Hematopoietic multipotent progenitor cell treated with erythropoietin and hydrocortisone succinate and interleukin-3 and kit ligand, for 6 days (in vitro differentiated cells): ENCODE data around the gene PLET1.

Source experiments
- DNase-seq: peaks from one replicate; pipeline ENCODE4 v3.0.0-alpha.2; 2015

Gene PLET1

GRCh38 chr11:112235750-112236390, 24.8 kb downstream of the PLET1 start:
- no peak for DNase-seq

- no peak for DNase-seq
Measured at GRCh38 chr11:112231952-112232351, 28.7 kb downstream of the PLET1 start.

DNA sequence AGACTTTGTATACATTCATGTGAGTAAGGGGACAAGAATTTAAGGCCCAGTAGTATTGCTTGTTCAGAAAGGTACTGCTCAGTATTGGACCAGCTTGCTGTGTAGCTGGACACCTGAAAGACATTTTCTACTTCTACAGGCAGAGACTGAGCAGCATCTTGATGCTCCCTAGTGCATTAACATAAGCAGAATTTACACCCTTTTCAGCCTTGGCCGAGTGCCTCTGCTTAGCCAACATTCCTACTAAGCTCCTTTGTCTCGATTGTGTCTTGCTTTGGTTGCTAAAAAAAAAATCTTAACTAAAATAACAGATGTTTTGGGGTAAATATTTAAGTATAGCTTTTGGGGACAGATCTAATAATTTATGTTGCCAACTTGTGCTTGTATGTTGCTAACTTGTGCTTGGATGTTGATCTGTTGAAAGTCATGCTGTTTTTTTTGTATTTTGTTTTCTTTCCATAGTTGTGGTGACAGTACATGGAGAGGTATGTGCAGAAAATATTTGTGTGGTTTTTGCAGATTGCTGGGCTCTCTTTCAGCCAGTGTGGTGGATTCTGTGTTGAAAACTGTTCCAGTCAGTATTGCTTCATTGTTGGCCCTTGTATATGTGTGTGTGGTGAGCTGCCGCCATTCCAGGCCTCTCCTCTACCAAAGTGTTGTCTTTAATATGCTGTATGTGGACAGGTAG, 30.8 kb downstream of the PLET1 start:
- no peak for DNase-seq

DNA sequence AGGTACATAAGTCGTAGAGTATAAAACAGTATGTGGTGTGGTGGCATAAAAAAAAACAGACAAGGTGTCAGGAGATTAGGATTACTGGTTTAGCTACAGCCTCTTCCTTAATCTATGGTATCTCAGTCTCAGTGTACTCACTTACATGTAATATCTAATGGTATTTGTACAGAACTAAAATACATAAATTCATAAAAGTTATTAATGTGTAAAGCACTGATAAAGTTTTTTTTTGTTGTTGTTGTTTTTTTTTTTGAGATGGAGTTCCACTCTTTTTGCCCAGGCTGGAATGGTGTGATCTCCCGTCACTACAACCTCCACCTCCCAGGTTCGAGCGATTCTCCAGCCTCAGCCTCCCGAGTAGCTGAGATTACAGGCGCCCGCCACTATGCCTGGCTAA, 31.5 kb downstream of the PLET1 start:
- DNase-seq, result no peak

DNA sequence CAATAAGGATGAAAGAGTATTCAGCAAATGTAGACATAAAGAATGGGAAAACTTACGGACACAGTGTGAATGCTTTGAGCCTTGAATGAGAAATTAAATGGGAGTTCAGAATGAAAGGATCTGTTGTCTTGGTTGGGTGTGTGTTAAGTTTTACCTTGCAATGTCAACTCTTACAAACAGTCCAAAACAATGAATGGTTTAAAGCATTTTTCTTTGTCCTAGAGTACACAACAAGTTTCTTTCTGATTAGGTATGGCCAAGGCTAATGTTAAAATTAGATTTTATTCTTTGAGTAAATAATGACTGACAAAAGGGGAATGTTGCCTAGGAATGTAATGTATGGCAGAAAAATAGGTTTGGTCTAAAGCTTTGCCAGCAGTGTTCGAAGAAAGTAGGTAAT, 32.0 kb downstream of the PLET1 start:
- DNase-seq, result no peak

DNA sequence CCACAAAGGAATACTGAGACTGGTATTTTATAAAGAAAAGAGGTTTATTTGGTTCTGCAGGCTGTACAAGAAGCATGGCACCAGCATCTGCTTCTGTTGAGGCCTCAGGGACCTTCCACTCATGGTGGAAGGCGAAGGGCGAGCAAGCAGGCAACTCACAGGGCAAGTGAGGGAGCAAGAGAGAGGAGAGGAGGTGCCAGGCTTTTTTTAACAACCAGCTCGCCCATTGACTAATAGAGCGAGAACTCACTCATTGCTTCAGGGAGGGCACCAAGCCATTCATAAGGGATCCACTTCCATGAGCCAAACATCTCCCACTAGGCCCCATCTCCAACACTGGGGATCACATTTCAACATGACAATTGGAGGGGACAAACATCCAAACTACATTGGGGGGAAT, 33.2 kb downstream of the PLET1 start:
- DNase-seq, result no peak

DNA sequence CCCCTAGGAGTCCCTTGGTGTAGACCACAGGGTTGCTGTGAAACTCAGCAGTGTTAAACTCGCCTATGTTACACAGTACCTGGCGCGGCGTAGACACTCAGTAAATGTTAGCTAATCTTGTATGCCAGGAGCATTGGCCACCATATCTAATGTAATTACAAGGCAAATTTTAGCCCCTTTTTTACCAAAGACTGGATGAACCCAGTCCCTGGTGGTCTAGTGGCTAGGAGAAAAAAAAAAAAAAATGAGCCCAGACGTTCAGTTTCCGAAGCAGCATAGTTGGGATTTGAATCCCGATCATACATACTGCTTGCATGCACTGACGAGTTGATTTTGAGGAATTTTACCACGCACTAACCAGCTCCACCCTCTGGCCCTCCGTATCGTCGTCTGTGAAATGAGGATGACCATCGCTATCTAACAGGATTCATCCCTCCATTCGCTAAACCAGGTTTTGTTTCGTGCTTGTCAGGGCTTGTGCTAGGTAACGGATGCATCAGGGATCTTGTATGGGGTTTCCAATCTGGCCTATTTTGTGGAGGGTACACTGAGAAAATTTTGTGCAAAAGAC, 33.7 kb downstream of the PLET1 start:
- DNase-seq, result peak; percentile 35

DNA sequence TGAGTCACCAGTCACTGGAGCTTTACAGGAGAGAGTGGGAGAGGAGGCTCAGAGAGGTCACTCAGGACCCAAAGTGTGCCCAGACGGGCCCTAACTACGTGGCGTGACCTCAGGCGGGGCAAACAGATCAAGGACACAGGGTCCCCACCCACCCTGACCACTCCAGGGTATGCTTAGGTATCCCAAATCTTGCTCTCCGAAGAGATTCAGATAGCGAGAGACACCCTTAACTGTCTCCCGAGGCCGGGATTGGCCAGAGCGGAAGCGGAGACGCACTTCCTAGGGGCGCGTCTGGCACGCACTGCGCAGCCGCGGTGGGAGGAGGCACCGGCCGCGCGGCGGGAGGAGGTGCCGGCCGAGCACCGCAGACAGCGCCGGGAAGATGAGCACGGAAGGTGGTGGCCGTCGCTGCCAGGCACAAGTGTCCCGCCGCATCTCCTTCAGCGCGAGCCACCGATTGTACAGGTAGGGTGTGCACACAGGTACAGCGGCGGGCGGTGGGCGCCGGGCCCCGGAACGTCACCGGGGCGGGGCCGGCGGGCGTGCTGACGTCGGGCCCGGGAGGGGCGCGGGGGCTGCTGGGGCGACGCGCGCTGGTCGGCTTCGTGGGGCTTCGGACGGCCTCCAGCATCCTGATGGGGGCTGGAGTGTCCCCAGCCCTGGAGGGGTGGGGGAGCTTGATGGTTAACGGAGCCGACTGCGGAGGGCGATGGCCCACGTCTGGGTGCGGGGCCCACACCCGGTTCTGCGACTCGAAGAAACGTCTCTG, 34.4 kb downstream of the PLET1 start, which contains the start of gene PTS:
PTS (plus strand) TSS at position 367 of the 769 bp plus-strand sequence; CDS start at position 383, 16 bp downstream.
- DNase-seq, result peak; percentile 95

DNA sequence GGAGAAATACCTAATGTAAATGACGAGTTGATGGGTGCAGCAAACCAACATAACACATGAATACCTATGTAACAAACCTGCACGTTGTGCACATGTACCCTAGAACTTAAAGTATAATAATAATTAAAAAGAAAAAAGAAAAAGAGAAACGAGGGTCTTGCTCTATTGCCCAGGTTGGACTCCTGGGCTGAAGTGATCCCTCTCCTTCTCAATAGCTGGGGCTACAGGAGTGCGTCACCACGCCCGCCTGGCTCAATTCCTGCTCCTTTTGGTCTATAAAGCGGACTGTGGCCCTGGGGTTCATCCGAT, 35.0 kb downstream of the PLET1 start:
- DNase-seq, result no peak

GRCh38 chr11:112223754-112224532, 36.7 kb downstream of the PLET1 start:
- no peak for DNase-seq

DNA sequence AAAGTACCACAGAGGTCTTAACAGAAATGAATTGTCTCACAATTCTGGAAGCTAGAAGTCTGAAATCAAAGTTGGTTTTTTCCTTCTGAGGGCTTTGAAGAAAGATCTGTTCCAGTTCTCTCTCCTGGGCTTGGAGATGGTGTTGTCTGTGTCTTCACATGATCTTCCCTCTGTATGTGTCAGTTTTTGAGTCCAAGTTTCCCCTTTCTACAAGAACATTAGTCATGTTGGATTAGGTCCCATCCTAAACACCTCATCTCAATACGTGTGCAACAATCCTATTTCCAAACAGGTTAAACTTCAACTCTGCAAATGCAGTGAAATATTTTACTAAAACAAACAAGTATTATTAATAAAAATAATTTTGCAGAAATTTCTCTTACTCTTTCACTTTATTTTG, 37.5 kb downstream of the PLET1 start:
- DNase-seq, result no peak

- no peak for DNase-seq
Measured at GRCh38 chr11:112222303-112222702, 38.4 kb downstream of the PLET1 start.

DNA sequence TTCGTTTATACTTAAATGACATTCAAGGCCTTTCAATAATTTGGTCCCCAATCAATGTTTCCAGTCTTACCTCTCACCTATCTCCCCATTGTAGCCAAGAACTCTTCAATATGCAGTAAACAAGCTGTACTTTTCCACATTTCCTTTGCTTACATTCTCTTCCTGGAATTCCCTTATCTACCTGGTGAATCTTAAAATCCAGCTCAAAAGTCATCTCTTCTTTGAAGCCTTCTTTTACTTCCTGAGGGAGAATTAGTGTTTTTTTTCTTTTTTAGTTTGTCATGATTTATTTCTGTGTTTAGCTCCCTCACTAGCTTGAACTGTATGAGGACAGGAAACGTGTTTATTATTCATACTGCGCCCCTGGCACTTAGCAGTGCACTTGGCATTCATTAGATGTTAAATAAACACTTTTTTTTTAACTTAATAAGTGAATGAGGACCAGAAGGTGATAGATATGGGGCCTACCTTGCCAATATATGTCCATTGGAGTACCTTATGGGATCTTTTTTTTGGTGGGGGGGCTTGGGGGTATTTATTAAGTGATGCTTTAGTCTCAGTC, 39.3 kb downstream of the PLET1 start:
- no peak for DNase-seq

GRCh38 chr11:112219476-112220232, 41.0 kb downstream of the PLET1 start:
- DNase-seq, result peak; percentile 91

GRCh38 chr11:112216561-112217105, 44.0 kb downstream of the PLET1 start:
- DNase-seq, result no peak

- DNase-seq, result no peak
Measured at GRCh38 chr11:112215621-112216020, 45.0 kb downstream of the PLET1 start.

DNA sequence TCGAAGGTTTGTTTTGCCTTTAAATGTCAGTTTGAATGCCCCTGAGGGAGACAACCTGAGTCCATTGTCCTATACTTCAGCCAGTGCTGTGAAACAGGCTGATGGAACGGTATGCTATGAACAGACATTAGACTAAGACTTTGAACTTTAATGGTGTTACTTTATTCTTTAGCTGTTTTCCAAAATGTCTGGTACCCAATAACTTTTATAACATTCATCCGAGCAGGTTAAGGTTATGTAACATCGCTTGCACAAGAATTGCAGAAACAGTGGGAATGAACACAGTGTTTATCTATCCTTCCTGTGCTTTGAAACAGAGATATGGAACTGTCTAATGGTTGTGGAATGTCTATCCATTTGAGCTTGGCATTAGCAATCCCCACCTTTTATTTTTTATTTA, 46.9 kb downstream of the PLET1 start:
- DNase-seq, result no peak

GRCh38 chr11:112212710-112213109, 48.0 kb downstream of the PLET1 start:
- peak; percentile 14 for DNase-seq

- no peak for DNase-seq
Measured at GRCh38 chr11:112212290-112212689, 48.4 kb downstream of the PLET1 start.

DNA sequence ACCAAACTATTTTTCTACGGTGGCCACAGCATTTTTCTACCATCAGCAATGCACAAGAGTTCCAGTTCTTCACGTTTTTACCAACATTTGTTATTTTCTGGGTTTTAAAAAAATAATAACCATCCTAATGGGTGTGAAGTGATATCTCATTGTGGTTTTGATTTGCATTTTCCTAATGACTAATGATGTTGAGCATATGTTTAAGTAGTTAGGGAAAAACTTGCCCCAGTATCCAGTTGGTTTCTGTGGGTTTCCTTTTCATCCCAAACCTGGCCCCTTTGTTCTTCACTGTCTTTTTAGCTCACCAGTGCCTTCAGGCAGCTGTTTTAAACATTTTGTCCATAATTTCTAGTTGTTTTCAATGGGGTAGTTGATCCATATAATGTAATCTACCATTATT, 49.1 kb downstream of the PLET1 start:
- no peak for DNase-seq

GRCh38 chr11:112210890-112211289, 49.8 kb downstream of the PLET1 start:
- no peak for DNase-seq

DNA sequence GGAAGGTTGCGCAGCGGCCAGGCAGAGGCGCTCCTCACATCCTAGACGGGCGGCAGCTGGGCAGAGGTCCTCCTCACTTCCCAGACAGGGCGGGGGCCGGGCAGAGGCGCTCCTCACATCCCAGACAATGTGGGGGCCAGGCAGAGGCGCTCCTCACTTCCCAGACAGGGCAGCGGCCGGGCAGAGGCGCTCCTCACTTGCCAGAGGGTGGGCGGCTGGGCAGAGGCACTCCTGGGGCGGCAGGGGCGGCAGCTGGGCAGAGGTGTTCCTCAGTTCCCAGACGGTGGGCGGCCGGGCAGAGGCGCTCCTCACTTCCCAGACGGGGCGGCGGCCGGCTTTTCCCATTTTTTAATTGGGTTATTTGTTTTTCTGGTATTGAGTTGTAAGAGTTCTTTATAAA, 54.6 kb downstream of the PLET1 start:
- no peak for DNase-seq
